IMR-90 (cell line): Measurements from ENCODE around the gene DIP2A. TPM values are rescaled to one million over a fixed set of nuclear protein-coding genes. Genes with fewer than 3 reads are reported as not detected.

Experiments
- ATAC-seq: fragments of 200-7000 bp; cut with Tn5 transposase; 2 replicates; pipeline ENCODE4 v1.9.1; 2020; ENCODE audit warnings: low read depth, mild to moderate bottlenecking, moderate library complexity
- BruUV-seq: library from RNA; stranded (reverse); fragments of 400-500 nt; replicated peaks from 2 replicates; lab custom pipeline; 2021; lab: Mats Ljungman, UMichigan
- CTCF ChIA-PET: fragments of 300-600 bp; formaldehyde crosslinking; extraction: SDS; loops from one replicate; lab custom pipeline; 2021; ENCODE audit warnings: antibody characterized with exemption; lab: Yijun Ruan, JAX
- POLR2A ChIA-PET: fragments of 300-600 bp; sonication (Branson Sonifier 250); formaldehyde crosslinking; loops from one replicate; lab custom pipeline; 2022; ENCODE audit warnings: antibody characterized with exemption; ENCODE audit not compliant: unreplicated experiment; lab: Charles Lee
- DNase-seq: peaks from one replicate; pipeline ENCODE4 v3.0.0; 2013
- H2AFZ ChIP-seq: replicated peaks from 2 replicates; pipeline ENCODE3; 2013; ENCODE audit warnings: low read length, mild to moderate bottlenecking; ENCODE audit not compliant: poor library complexity
- H2AK5ac ChIP-seq: 2 replicates; pipeline ENCODE4 v1.6.1; 2013; ENCODE audit warnings: low read depth, low read length, inconsistent platforms
- H2AK9ac ChIP-seq: replicated peaks from 2 replicates; pipeline ENCODE3; 2013; ENCODE audit warnings: mild to moderate bottlenecking, low read depth, low read length, moderate library complexity; ENCODE audit not compliant: poor library complexity
- H2BK120ac ChIP-seq: 2 replicates; pipeline ENCODE4 v1.6.1; 2013; ENCODE audit warnings: low read depth, low read length, inconsistent platforms
- H2BK15ac ChIP-seq: 3 replicates; pipeline ENCODE4 v1.6.1; 2013; ENCODE audit warnings: low read depth, low read length, inconsistent platforms
- H2BK20ac ChIP-seq: 2 replicates; pipeline ENCODE4 v1.6.1; 2013; ENCODE audit warnings: low read depth, mild to moderate bottlenecking, inconsistent platforms, low read length, moderate library complexity
- H2BK5ac ChIP-seq: 2 replicates; pipeline ENCODE4 v1.6.1; 2013; ENCODE audit warnings: mild to moderate bottlenecking, low read depth, low read length, inconsistent platforms; ENCODE audit not compliant: poor library complexity, severe bottlenecking
- H3K14ac ChIP-seq: replicated peaks from 2 replicates; pipeline ENCODE4 v1.6.1; 2013; ENCODE audit warnings: low read depth, low read length, inconsistent platforms
- H3K18ac ChIP-seq: 2 replicates; pipeline ENCODE4 v1.6.1; 2013; ENCODE audit warnings: low read depth, low read length, control low read depth
- H3K23ac ChIP-seq: 2 replicates; pipeline ENCODE4 v1.6.1; 2013; ENCODE audit warnings: low read depth, low read length, inconsistent platforms
- H3K27ac ChIP-seq: 2 replicates; pipeline ENCODE4 v1.5.1; 2013; ENCODE audit warnings: mild to moderate bottlenecking, control low read depth, low read length; ENCODE audit not compliant: insufficient read depth
- H3K27me3 ChIP-seq: 2 replicates; pipeline ENCODE4 v1.6.1; 2013; ENCODE audit warnings: low read length; ENCODE audit not compliant: control insufficient read depth, insufficient read depth
- H3K36me3 ChIP-seq: 2 replicates; pipeline ENCODE4 v1.6.1; 2013; ENCODE audit warnings: low read length, mixed read lengths; ENCODE audit not compliant: control insufficient read depth, insufficient read depth
- H3K4ac ChIP-seq: 2 replicates; pipeline ENCODE4 v1.6.1; 2013; ENCODE audit warnings: low read depth, low read length, inconsistent platforms
- H3K4me1 ChIP-seq: 2 replicates; pipeline ENCODE4 v1.6.1; 2013; ENCODE audit warnings: low read length, mixed read lengths; ENCODE audit not compliant: control insufficient read depth, insufficient read depth
- H3K4me2 ChIP-seq: 2 replicates; pipeline ENCODE4 v1.6.1; 2013; ENCODE audit warnings: low read depth, mild to moderate bottlenecking, control low read depth, low read length, moderate library complexity
- H3K4me3 ChIP-seq: 2 replicates; pipeline ENCODE4 v1.5.1; 2013; ENCODE audit warnings: low read depth, mild to moderate bottlenecking, control low read depth, low read length, moderate library complexity; ENCODE audit not compliant: insufficient read depth
- H3K56ac ChIP-seq: 2 replicates; pipeline ENCODE4 v1.6.1; 2013; ENCODE audit warnings: low read length, inconsistent platforms; ENCODE audit not compliant: insufficient read depth; ENCODE audit errors: extremely low read depth
- H3K79me1 ChIP-seq, 2 experiments: 2 replicates each; pipeline ENCODE4 v1.6.1; 2013; ENCODE audit warnings: low read length in 2 of 2, inconsistent platforms in 1 of 2, low read depth in 1 of 2
- H3K9ac ChIP-seq: 2 replicates; pipeline ENCODE4 v1.6.1; 2013; ENCODE audit warnings: low read depth, low read length, control low read depth
- H3K9me1 ChIP-seq: 2 replicates; pipeline ENCODE4 v1.6.1; 2013; ENCODE audit warnings: low read length, inconsistent platforms; ENCODE audit not compliant: insufficient read depth
- H3K9me3 ChIP-seq: 2 replicates; pipeline ENCODE4 v1.6.1; 2013; ENCODE audit warnings: low read length; ENCODE audit not compliant: control insufficient read depth, insufficient read depth
- H4K20me1 ChIP-seq: 2 replicates; pipeline ENCODE4 v1.6.1; 2013; ENCODE audit warnings: low read length, inconsistent platforms; ENCODE audit not compliant: insufficient read depth
- H4K5ac ChIP-seq: 2 replicates; pipeline ENCODE4 v1.6.1; 2013; ENCODE audit warnings: mild to moderate bottlenecking, low read depth, low read length, control low read depth
- H4K8ac ChIP-seq, 2 experiments: 2 replicates each; pipeline ENCODE4 v1.6.1; 2013; ENCODE audit warnings: low read depth in 2 of 2, low read length in 2 of 2, control low read depth in 1 of 2, inconsistent platforms in 1 of 2
- H4K91ac ChIP-seq: 2 replicates; pipeline ENCODE4 v1.6.1; 2013; ENCODE audit warnings: low read depth, low read length, inconsistent platforms; ENCODE audit not compliant: insufficient read depth
- BHLHE40 ChIP-seq: fragments of 150-350 bp; IDR thresholded peaks from 2 replicates; pipeline ENCODE4 v1.6.1; 2016; ENCODE audit warnings: mild to moderate bottlenecking, low read depth, low read length
- CHD1 ChIP-seq: IDR thresholded peaks from 2 replicates; pipeline ENCODE4 v1.6.1; 2012; ENCODE audit warnings: low read depth, low read length, improper control_type of control experiment
- ELK1 ChIP-seq: fragments of 150-350 bp; IDR thresholded peaks from 2 replicates; pipeline ENCODE4 v1.6.1; 2016; ENCODE audit warnings: low read depth, mild to moderate bottlenecking, low read length, moderate library complexity, borderline replicate concordance
- FOS ChIP-seq: fragments of 150-350 bp; IDR thresholded peaks from 2 replicates; pipeline ENCODE4 v1.6.1; 2016; ENCODE audit warnings: low read depth, low read length
- MAFK ChIP-seq: IDR thresholded peaks from 2 replicates; pipeline ENCODE4 v1.6.1; 2012; ENCODE audit warnings: low read depth, low read length, improper control_type of control experiment
- MXI1 ChIP-seq: IDR thresholded peaks from 2 replicates; pipeline ENCODE4 v1.6.1; 2012; ENCODE audit warnings: low read depth, mild to moderate bottlenecking, low read length, moderate library complexity, borderline replicate concordance
- NFE2L2 ChIP-seq: fragments of 150-350 bp; IDR thresholded peaks from 2 replicates; pipeline ENCODE4 v1.6.1; 2016; ENCODE audit warnings: low read depth, mild to moderate bottlenecking, low read length
- RAD21 ChIP-seq: IDR thresholded peaks from 2 replicates; pipeline ENCODE4 v1.6.1; 2012; ENCODE audit warnings: low read length, improper control_type of control experiment
- RCOR1 ChIP-seq: IDR thresholded peaks from 2 replicates; pipeline ENCODE4 v1.6.1; 2012; ENCODE audit warnings: mild to moderate bottlenecking, low read length, improper control_type of control experiment; ENCODE audit not compliant: insufficient replicate concordance
- RFX5 ChIP-seq: IDR thresholded peaks from 2 replicates; pipeline ENCODE4 v1.8.0; 2012; ENCODE audit warnings: low read depth, mild to moderate bottlenecking, low read length, moderate library complexity
- SMC3 ChIP-seq: fragments of 150-350 bp; IDR thresholded peaks from 2 replicates; pipeline ENCODE4 v1.6.1; 2016; ENCODE audit warnings: low read depth, mild to moderate bottlenecking, antibody characterized with exemption, low read length, moderate library complexity
- USF2 ChIP-seq: fragments of 150-350 bp; IDR thresholded peaks from 2 replicates; pipeline ENCODE4 v1.6.1; 2017; ENCODE audit warnings: mild to moderate bottlenecking, antibody characterized with exemption, low read length, low read depth
- WGBS, 2 experiments: methylation state at CpG; one replicate each; pipeline versions ENCODE4 v1.1.5 to v1.1.7; 2013; ENCODE audit warnings: missing lambda C conversion rate in 2 of 2; ENCODE audit not compliant: insufficient read length in 1 of 2; ENCODE audit errors: extremely low coverage in 2 of 2; 5-methylcytosine and 5-hydroxymethylcytosine counted together
- dilution Hi-C: fragments of 300-500 bp; cut with HindIII; formaldehyde crosslinking; loops from one replicate; pipeline ENCODE4 v1.14.3; 2018; ENCODE audit warnings: low sequenced_read_pairs; ENCODE audit not compliant: unreplicated experiment
- in situ Hi-C: fragments of 300-500 bp; cut with MboI; formaldehyde crosslinking; loops from 3 replicates; pipeline ENCODE4 v1.14.3; 2019; ENCODE audit warnings: low sequenced_read_pairs, inconsistent platforms, mixed read lengths
- intact Hi-C: fragments of 100-400 bp; cut with micrococcal nuclease; formaldehyde crosslinking; loops from 2 replicates; pipeline ENCODE4 v1.10.0; 2022
- polyA plus RNA-seq, 3 experiments: library from polyadenylated mRNA; depleted of rRNA; stranded (reverse); fragments of >200 nt; gene quantifications; 2 replicates each; pipeline ENCODE4 v1.2.3, GENCODE V29; 2012; ENCODE audit warnings: low replicate concordance in 1 of 3
- total RNA-seq: library from RNA; depleted of rRNA; stranded (reverse); fragments of >200 nt; gene quantifications from 2 replicates; pipeline ENCODE4 v1.2.3, GENCODE V29; 2012

The DIP2A gene
- total and polyA plus RNA-seq, 2 of the 4 experiments (the other 2 are of a cell fraction): 17.9 to 24.3 TPM

DNA sequence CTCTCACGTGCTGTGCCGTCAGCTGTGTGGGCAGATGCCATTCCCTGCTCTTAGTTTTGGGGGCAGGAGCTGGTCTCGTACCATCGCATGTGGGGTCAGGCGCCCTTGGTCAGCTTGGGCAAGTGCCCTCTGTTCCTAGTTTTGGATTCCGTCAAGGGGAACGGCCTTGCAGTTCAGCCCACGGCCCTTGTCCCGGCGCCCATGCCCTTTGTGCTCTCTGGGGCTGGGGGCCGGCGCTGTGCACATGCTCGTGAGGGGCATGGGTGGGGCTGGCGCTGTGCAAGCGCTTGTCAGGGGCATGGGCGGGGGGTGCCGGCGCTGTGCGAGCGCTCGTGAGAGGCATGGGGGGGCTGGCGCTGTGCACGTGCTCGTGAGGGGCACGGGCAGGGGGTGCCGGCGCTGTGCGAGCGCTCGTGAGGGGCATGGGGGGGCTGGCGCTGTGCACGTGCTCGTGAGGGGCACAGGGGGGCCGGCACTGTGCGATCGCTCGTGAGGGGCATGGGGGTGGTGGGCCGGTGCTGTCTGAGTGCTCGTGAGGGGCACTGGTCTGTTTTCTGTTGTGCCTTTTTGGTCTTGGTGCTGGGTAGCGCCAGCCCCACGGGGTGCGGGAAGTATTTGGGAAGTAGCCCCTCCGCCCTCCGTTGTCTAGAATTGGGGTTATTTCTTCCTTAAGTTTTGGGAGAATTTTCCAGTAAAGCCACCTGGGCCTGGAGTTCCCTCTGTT is 29.5 kb upstream of the DIP2A start:
- no peak overlapping the region for H3K4ac ChIP-seq
- no peak overlapping the region for H3K27ac ChIP-seq
- no peak overlapping the region for H2BK15ac ChIP-seq
- H3K14ac ChIP-seq: no peak overlapping the region
- H3K4me1 ChIP-seq: no peaks in the 10 kb centered on the region
- H4K5ac ChIP-seq: no peak overlapping the region
- no peak overlapping the region for H2AK5ac ChIP-seq
- ATAC-seq (no peak), DNase-seq (no peak)
- H3K56ac ChIP-seq: no peak overlapping the region
- no peaks in the 10 kb centered on the region for H4K20me1 ChIP-seq
- H3K27me3 ChIP-seq: no peaks in the 10 kb centered on the region
- intact Hi-C loops: no loop called here
- no peak overlapping the region for H3K4me2 ChIP-seq
- no peak overlapping the region for H3K4me3 ChIP-seq
- H2AFZ ChIP-seq: no peak overlapping the region
- H4K91ac ChIP-seq: no peak overlapping the region
- no peak overlapping the region for H3K9ac ChIP-seq
- H3K9me1 ChIP-seq: no peaks in the 10 kb centered on the region
- no peak overlapping the region for H2AK9ac ChIP-seq
- dilution Hi-C loops: no loop called here
- H2BK120ac ChIP-seq: no peak overlapping the region
- TF ChIP-seq MAFK: no peak
- TF ChIP-seq RCOR1: no peak
- TF ChIP-seq ELK1: no peak
- TF ChIP-seq BHLHE40: no peak
- no peak for TF ChIP-seq RFX5
- TF ChIP-seq SMC3: no peak
- TF ChIP-seq MXI1: no peak
- TF ChIP-seq RAD21: no peak
- TF ChIP-seq NFE2L2: no peak
- no peak for TF ChIP-seq CHD1
- no peak for TF ChIP-seq USF2
- TF ChIP-seq FOS: no peak
- POLR2A ChIA-PET: no interaction called here
- H3K23ac ChIP-seq: no peak overlapping the region
- H3K36me3 ChIP-seq: peaks cover 52% of the 10 kb centered on the region
- 100% methylated on average over 7 of the region's 44 CpGs; no CpG with 5 or more reads in 1 of the 2 experiments for WGBS, 2 experiments
- no peak overlapping the region for H2BK5ac ChIP-seq
- CTCF ChIA-PET: no interaction called here
- H2BK20ac ChIP-seq: no peak overlapping the region
- H3K18ac ChIP-seq: no peak overlapping the region
- in situ Hi-C loops: no loop called here
- H4K8ac ChIP-seq: no peak overlapping the region
- BruUV-seq: no TSS peak
- peaks cover 0 to 2% of the 10 kb centered on the region in 2 experiments; a peak in 2 of 4 replicates for H3K79me1 ChIP-seq
- H3K9me3 ChIP-seq: no peaks in the 10 kb centered on the region
